ENCODE results near the gene RTTN.

The RTTN gene

GRCh38 chr18:70221156-70221914 is 15.8 kb upstream of the RTTN start:
- Mint-ChIP-seq H3K27me3 (peaks cover 38% of the 10 kb centered on the region), H3K4me3 (no peak overlapping the region), H3K4me1 (no peaks in the 10 kb centered on the region), H3K27ac (no peak overlapping the region), H3K36me3 (no peaks in the 10 kb centered on the region), H3K9me3 (no peaks in the 10 kb centered on the region)

GRCh38 chr18:70220628-70221027 is 15.1 kb upstream of the RTTN start:
- H3K9me3 Mint-ChIP-seq = no peaks in the 10 kb centered on the region
- peaks cover 38% of the 10 kb centered on the region for H3K27me3 Mint-ChIP-seq
- H3K4me3 Mint-ChIP-seq = no peak overlapping the region
- H3K27ac Mint-ChIP-seq = no peak overlapping the region
- no peaks in the 10 kb centered on the region for H3K4me1 Mint-ChIP-seq
- H3K36me3 Mint-ChIP-seq = no peaks in the 10 kb centered on the region

DNA sequence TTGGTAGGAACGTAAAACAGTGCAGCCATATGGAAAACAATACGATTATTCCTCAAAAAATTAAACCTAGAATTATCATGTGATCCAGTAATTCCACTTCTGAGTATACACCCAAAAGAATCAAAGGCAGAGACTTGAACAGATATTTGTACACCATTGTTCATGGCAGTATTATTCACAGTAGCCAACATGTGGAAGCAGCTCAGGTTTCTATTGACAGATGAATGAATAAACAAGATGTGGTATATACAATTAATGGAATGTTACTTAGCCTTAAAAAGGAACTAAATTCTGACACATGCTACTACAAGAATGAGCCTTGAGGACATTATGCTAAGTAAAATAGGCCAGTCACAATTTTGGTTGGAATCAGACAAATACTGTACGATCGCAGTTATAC is 14.2 kb upstream of the RTTN start:
- Mint-ChIP-seq H3K36me3 (no peaks in the 10 kb centered on the region), H3K27ac (no peak overlapping the region), H3K27me3 (peaks cover 38% of the 10 kb centered on the region), H3K4me1 (no peaks in the 10 kb centered on the region), H3K9me3 (no peaks in the 10 kb centered on the region), H3K4me3 (no peak overlapping the region)

GRCh38 chr18:70216788-70217187 is 11.3 kb upstream of the RTTN start:
- no peak overlapping the region for H3K27ac Mint-ChIP-seq
- H3K36me3 Mint-ChIP-seq = no peaks in the 10 kb centered on the region
- no peaks in the 10 kb centered on the region for H3K9me3 Mint-ChIP-seq
- H3K27me3 Mint-ChIP-seq = peaks cover 32% of the 10 kb centered on the region
- no peak overlapping the region for H3K4me3 Mint-ChIP-seq
- H3K4me1 Mint-ChIP-seq = no peaks in the 10 kb centered on the region

GRCh38 chr18:70207181-70207580 is 1.7 kb upstream of the RTTN start:
- H3K27ac Mint-ChIP-seq = no peak overlapping the region
- no peaks in the 10 kb centered on the region for H3K27me3 Mint-ChIP-seq
- peak overlapping the region; percentile 74 for H3K4me3 Mint-ChIP-seq

GRCh38 chr18:70200286-70200685 is 5.2 kb downstream of the RTTN start:
- Mint-ChIP-seq H3K4me1 (peaks cover 17% of the 10 kb centered on the region), H3K27me3 (no peaks in the 10 kb centered on the region)

More at GRCh38 chr18:70207181-70207580, 1.7 kb upstream of the RTTN start:
- H3K4me1 Mint-ChIP-seq = peaks cover 27% of the 10 kb centered on the region
- peaks cover 3% of the 10 kb centered on the region for H3K36me3 Mint-ChIP-seq
- no peaks in the 10 kb centered on the region for H3K9me3 Mint-ChIP-seq

DNA sequence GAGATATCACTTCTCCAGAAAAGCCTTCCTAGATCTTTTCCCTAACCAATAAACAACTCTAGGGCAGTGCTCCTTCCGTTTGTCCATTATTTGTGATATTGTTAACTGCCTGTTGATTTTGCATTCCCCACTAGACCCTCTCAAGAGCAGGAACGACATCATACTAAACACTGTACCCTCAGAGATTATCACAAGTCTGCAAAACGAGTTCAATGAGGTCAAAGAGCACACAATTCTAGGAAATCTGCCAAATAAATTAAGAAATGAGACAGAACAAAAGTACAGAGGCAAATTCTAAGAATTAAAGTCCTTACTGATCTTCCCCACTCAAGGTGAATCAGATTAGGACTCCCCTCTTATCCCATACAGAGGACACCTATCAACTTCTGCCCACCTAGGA is 7.6 kb downstream of the RTTN start:
- no peaks in the 10 kb centered on the region for H3K9me3 Mint-ChIP-seq
- no peak overlapping the region for H3K4me3 Mint-ChIP-seq
- peaks cover 14% of the 10 kb centered on the region for H3K4me1 Mint-ChIP-seq
- H3K27me3 Mint-ChIP-seq = no peaks in the 10 kb centered on the region
- peaks cover 25% of the 10 kb centered on the region for H3K36me3 Mint-ChIP-seq
- no peak overlapping the region for H3K27ac Mint-ChIP-seq

More at GRCh38 chr18:70200286-70200685, 5.2 kb downstream of the RTTN start:
- Mint-ChIP-seq H3K9me3 (no peaks in the 10 kb centered on the region), H3K4me3 (no peak overlapping the region), H3K27ac (no peak overlapping the region), H3K36me3 (peaks cover 14% of the 10 kb centered on the region)

GRCh38 chr18:70197026-70197425 is 8.5 kb downstream of the RTTN start:
- no peak overlapping the region for H3K27ac Mint-ChIP-seq
- peaks cover 9% of the 10 kb centered on the region for H3K4me1 Mint-ChIP-seq
- H3K36me3 Mint-ChIP-seq = peaks cover 21% of the 10 kb centered on the region
- no peaks in the 10 kb centered on the region for H3K27me3 Mint-ChIP-seq
- H3K9me3 Mint-ChIP-seq = no peaks in the 10 kb centered on the region
- H3K4me3 Mint-ChIP-seq = no peak overlapping the region

DNA sequence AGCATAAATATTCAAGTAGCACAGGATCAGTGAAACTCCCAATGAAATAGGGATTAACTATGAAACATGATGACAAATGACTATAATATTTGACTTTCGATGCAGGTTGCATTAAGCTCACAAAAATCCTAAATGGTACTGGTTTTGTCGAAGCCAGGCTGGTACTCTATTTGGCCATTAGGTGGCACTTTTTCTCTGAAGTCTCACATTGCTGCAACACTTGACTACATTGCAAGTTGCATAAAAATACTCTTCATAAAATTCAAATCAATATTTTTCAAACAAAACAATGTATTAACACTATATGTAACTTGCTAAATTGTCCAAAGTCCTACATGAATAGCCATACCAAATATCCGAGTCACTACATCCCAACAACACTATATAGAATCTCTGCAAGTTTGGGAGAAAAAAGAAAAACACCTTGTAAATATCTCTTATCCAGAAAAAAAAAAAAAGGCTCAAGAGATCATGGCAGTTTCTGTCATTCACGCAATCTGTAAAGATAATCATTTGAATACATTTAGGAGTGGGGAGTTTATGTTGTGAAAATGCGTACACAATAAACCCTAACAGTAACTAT is 9.5 kb downstream of the RTTN start:
- no peaks in the 10 kb centered on the region for H3K27me3 Mint-ChIP-seq
- H3K4me3 Mint-ChIP-seq = no peak overlapping the region
- no peak overlapping the region for H3K27ac Mint-ChIP-seq
- H3K4me1 Mint-ChIP-seq = peaks cover 8% of the 10 kb centered on the region
- peaks cover 21% of the 10 kb centered on the region for H3K36me3 Mint-ChIP-seq
- H3K9me3 Mint-ChIP-seq = no peaks in the 10 kb centered on the region

DNA sequence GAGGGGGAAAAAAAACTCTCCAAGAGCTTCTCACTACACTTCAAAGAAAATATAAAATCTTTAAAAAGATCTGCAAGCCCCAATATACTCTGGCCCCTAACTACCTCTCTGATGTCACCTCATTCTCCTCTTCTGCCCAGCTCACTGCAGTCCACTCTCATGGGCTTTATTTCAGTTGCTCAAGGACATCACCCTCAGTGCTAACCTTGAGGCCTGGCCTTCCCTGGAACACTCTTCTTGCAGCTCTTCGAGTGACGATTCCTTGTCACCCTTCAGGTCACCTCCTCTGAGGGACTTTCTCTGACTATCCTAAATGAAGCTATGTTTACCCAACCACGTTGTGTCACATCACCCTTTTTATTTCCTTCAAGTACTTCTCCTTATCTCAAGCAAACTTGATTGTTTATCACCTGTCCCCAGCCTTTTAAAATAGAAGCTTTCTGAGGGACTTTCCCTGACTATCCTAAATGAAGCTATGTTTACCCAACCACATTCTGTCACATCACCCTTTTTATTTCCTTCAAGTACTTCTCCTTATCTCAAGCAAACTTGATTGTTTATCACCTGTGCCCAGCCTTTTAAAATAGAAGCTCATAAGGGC is 10.4 kb downstream of the RTTN start:
- no peak overlapping the region for H3K4me3 Mint-ChIP-seq
- no peaks in the 10 kb centered on the region for H3K9me3 Mint-ChIP-seq
- H3K4me1 Mint-ChIP-seq = peaks cover 8% of the 10 kb centered on the region
- H3K27me3 Mint-ChIP-seq = no peaks in the 10 kb centered on the region
- peaks cover 21% of the 10 kb centered on the region for H3K36me3 Mint-ChIP-seq
- H3K27ac Mint-ChIP-seq = no peak overlapping the region

GRCh38 chr18:70194227-70194890 is 11.1 kb downstream of the RTTN start:
- no peak overlapping the region for H3K4me3 Mint-ChIP-seq
- H3K27ac Mint-ChIP-seq = no peak overlapping the region
- no peaks in the 10 kb centered on the region for H3K27me3 Mint-ChIP-seq
- peaks cover 20% of the 10 kb centered on the region for H3K36me3 Mint-ChIP-seq
- H3K4me1 Mint-ChIP-seq = peaks cover 8% of the 10 kb centered on the region
- no peaks in the 10 kb centered on the region for H3K9me3 Mint-ChIP-seq

DNA sequence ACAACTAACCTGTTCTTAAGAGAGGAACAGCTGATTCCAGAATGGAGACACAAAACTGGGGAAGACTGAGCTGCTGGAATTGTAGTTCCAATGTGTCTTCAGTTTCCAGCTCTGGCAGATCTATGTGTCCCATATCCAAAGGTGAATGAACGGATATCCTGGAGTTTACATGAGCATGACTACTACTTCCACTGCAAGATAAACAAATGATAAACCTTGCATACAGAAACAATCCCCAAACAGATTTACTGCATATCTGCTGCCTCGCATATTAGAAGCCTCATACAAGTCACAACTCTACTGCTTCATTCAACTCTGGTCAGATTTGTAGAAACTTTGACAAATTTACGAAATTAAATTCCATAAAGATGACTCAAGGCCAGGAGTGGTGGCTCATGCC is 15.0 kb downstream of the RTTN start:
- H3K36me3 Mint-ChIP-seq = peaks cover 29% of the 10 kb centered on the region
- peaks cover 14% of the 10 kb centered on the region for H3K4me1 Mint-ChIP-seq
- no peak overlapping the region for H3K27ac Mint-ChIP-seq
- H3K4me3 Mint-ChIP-seq = no peak overlapping the region
- H3K9me3 Mint-ChIP-seq = no peaks in the 10 kb centered on the region
- no peaks in the 10 kb centered on the region for H3K27me3 Mint-ChIP-seq

DNA sequence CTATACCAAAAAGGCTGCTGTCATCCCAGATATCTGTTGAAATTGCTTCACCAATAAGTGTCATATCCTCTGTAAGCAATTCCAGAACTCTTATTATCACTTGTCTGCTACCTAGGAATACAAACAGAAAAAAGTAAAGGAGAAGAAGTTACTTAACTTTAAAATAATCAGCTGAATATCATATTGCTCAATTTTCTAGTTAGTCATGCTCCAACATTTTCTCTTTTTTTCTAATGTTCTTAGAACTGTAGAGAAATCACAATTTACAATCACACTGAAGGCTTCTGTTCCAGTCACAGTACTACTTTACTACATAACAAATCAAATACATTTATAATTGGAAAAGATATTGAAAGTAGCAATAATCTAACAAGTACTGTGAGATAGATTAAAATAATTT is 17.4 kb downstream of the RTTN start:
- Mint-ChIP-seq H3K9me3 (no peaks in the 10 kb centered on the region), H3K27ac (no peak overlapping the region), H3K27me3 (no peaks in the 10 kb centered on the region), H3K4me3 (no peak overlapping the region), H3K36me3 (peaks cover 27% of the 10 kb centered on the region), H3K4me1 (peaks cover 16% of the 10 kb centered on the region)

- Mint-ChIP-seq H3K9me3 (no peaks in the 10 kb centered on the region), H3K4me3 (no peak overlapping the region), H3K27me3 (no peaks in the 10 kb centered on the region), H3K36me3 (peaks cover 27% of the 10 kb centered on the region), H3K27ac (no peak overlapping the region), H3K4me1 (peaks cover 20% of the 10 kb centered on the region)
These were observed 22.0 kb downstream of the RTTN start for GRCh38 chr18:70183441-70183840.

DNA sequence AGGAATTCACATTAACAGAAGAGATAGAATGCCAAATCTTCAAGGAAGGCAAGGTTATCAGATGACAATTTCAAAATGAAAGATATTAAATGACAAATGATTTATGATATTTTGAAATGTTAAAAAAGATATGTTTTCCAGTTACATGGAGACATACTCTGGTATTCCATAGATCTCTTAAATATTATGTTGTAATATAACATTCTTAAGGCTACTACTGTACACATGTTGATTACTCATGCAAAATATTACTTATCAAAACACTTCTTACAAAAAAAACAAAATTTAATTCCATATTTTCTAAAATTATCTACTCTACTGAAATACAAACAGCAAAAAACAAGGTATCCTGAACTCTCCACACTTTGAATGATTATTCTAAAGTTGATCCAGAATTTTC is 22.9 kb downstream of the RTTN start:
- H3K27me3 Mint-ChIP-seq = no peaks in the 10 kb centered on the region
- H3K36me3 Mint-ChIP-seq = peaks cover 25% of the 10 kb centered on the region
- no peaks in the 10 kb centered on the region for H3K9me3 Mint-ChIP-seq
- no peak overlapping the region for H3K4me3 Mint-ChIP-seq
- no peak overlapping the region for H3K27ac Mint-ChIP-seq
- H3K4me1 Mint-ChIP-seq = peaks cover 20% of the 10 kb centered on the region

GRCh38 chr18:70181725-70182124 is 23.8 kb downstream of the RTTN start:
- Mint-ChIP-seq H3K36me3 (peaks cover 26% of the 10 kb centered on the region), H3K4me3 (no peak overlapping the region), H3K9me3 (no peaks in the 10 kb centered on the region), H3K27me3 (no peaks in the 10 kb centered on the region), H3K4me1 (peaks cover 20% of the 10 kb centered on the region), H3K27ac (no peak overlapping the region)

All from activated naive CD4-positive, alpha-beta T cell treated with anti-CD3 and anti-CD28 coated beads, Interleukin-2, amount 50 U/mL, for 24 hours (primary cell).